ENCODE measurements around the gene PRSS3.
"Not testable (repeated sequence)": the region's sequence is repeated elsewhere in the genome, so short reads cannot be mapped to it uniquely, and the experiment has no call there.

PRSS3 gene

DNA sequence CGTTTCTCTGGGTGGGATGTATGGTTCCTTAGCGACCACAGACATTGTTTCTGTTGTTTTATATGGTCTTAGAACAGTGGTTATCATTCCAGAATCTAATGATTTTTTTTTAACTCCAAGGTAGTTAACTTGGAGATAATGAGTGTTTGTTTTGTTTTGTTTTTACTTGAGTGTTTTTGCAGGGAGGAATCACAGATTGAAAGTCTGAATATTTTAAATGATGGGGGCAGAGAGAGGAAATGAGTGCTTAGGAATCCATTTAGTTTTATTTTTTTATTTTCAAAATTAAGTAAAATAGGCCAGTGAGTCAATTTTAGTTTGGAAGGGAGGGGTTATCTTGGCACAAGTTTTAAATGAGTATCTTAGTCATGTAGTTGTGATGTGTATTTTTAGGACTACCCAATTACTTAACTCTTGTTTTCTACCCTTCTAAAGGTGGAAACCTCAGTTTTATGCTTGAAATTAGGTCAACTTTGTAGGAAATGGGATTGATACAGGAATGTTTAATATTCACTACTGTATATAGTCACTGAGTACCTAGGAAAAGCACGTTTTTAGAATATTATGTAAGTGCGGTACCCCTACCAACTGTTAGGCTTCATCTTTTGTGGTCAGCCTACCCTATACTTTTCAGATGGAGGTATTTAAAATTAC lies 23.6 kb downstream of the PRSS3 start:
- DNase-seq, result no peak

GRCh38 chr9:33820231-33820745 lies 24.9 kb downstream of the PRSS3 start:
- no peak for DNase-seq

GRCh38 chr9:33823801-33824200 lies 28.4 kb downstream of the PRSS3 start:
- DNase-seq, result no peak

DNA sequence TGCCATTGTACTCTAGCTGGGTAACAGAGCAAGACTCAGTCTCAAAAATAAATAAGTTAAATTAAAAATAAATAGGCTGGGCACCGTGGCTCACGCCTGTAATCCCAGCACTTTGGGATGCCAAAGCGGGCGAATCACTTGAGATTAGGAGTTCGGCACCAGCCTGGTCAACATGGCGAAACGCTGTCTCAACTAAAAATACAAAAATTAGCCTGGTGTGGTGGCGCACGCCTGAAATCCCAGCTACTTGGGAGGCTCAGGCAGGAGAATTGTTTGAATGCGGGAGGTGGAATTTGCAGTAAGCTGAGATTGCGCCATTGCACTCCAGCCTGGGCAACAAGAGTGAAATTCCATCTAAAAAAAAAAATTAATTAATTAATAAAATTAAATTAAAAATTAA lies 31.9 kb downstream of the PRSS3 start:
- DNase-seq, result not testable (repeated sequence)

- DNase-seq, result not testable (repeated sequence)
Observed at GRCh38 chr9:33829641-33830230, 34.4 kb downstream of the PRSS3 start.

DNA sequence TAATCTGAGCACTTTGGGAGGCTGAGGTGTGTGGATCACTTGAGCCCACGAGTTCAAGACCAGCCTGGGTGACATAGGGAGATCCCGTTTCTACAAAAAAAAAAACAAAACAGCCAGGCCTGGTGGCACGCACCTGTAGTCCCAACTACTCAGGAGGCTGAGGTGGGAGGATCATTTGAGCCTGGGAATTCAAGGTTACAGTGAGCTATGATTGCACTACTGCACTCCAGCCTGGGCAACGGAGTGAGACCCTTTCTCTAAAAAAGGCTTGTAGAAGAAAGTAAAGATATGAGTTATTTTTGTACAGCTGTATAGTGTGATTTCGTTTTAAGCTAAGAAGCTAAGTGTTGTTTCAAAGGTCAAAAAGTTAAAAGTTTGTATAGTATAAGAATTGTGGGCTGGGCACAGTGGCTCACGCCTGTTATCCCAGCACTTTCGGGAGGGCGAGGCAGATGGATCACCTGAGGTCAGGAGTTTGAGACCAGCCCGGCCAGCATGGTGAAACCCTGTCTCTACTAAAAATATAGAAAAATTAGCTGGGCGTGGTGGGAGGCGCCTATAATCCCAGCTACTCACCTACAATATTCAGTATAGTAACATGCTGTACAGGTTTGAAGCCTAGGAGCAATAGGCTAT lies 40.4 kb downstream of the PRSS3 start:
- DNase-seq, result no peak

- not testable (repeated sequence) for DNase-seq
Observed at GRCh38 chr9:33836261-33836660, 40.9 kb downstream of the PRSS3 start.

DNA sequence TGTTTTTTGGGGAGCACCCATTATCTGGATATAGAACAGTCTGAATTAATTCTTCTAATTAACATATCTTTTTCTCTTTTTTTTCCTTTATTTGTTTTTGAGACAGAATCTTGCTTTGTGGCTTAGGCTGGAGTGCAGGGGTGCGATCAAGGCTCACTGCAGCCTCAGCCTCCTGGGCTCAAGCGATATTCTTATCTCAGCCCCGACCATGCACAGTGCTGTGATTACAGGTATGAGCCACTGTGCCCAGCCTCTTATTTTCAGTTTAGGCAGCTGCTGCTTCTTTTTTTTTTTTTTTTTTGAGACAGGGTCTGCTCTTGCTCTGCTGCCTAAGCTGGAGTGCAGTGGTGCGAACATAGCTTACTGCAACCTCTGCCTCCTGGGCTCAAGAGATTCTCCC lies 41.8 kb downstream of the PRSS3 start:
- no peak for DNase-seq

GRCh38 chr9:33840381-33840780 lies 45.0 kb downstream of the PRSS3 start:
- DNase-seq, result no peak

DNA sequence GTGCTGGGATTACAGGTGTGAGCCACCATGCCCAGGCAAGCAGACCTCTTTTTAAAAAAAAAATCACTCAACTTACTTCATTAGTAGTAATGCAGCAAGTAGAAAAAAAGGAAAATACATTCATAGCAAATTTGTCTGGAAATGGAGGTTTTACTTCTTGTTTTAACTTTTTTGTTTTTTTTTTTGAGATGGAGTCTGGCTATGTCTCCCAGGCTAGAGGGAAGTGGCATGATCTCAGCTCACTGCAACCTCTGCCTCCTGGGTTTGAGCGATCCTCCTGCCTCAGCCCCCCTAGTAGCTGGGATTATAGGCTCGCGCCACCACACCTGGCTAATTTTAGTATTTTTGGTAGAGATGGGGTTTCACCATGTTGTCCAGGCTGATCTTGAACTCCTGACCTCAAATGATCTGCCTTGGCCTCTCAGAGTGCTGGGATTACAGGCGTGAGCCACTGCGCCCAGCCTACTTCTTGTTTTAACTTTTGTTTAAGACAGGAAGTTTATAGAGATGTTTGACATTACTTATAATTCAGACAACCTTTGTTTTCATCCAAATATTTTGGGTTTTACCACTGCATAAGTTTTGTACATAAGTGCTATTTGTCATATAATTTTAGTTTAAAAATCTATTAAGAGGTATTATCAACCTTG lies 48.1 kb downstream of the PRSS3 start:
- DNase-seq, result no peak

GRCh38 chr9:33846231-33846630 lies 50.9 kb downstream of the PRSS3 start:
- no peak for DNase-seq

DNA sequence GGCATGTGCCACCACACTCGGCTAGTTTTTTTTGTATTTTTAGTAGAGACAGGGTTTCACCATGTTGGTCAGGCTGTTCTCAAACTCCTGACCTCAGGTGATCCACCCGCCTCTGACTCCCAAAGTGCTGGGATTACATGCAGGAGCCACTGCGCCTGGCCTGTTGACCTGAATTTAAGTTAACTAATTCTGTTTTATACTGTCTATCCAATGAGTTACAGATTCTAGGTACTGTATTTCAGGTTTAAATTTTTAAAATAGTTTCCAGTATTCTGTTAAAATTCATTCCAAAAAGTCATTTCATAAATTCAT lies 52.5 kb downstream of the PRSS3 start:
- DNase-seq, result not testable (repeated sequence)

All from activated CD4-positive, CD25-positive, alpha-beta regulatory T cell treated with anti-CD3 and anti-CD28 coated beads, Interleukin-2, amount 50 U/mL, for 72 hours (primary cell).